DOHH2 (cell line): ENCODE data around the gene ZNF552.
"Not testable (repeated sequence)": the region's sequence is repeated elsewhere in the genome, so short reads cannot be mapped to it uniquely, and the experiment has no call there.

Experiments used
- H3F3A ChIP-seq: fragments of 200-600 bp; sonication (generic), shearing (Covaris generic); 2 replicates; pipeline ENCODE4 v1.6.0; 2016; ENCODE audit warnings: antibody characterized with exemption, mild to moderate bottlenecking; ENCODE audit not compliant: control insufficient read depth, insufficient read depth
- H3K27ac ChIP-seq: fragments of 200-600 bp; sonication (generic); 2 replicates; pipeline ENCODE4 v1.5.1; 2014; ENCODE audit warnings: low read depth, mild to moderate bottlenecking, low read length, moderate library complexity
- H3K27me3 ChIP-seq: fragments of 200-600 bp; sonication (generic); 2 replicates; pipeline ENCODE4 v1.6.1; 2014; ENCODE audit warnings: mild to moderate bottlenecking, low read length, mixed read lengths; ENCODE audit not compliant: control insufficient read depth
- H3K36me3 ChIP-seq: fragments of 200-600 bp; sonication (generic); 2 replicates; pipeline ENCODE4 v1.6.1; 2014; ENCODE audit warnings: mild to moderate bottlenecking, low read length, moderate library complexity, mixed read lengths; ENCODE audit not compliant: control insufficient read depth
- H3K4me1 ChIP-seq: fragments of 200-600 bp; sonication (generic); 2 replicates; pipeline ENCODE4 v1.6.1; 2014; ENCODE audit warnings: mild to moderate bottlenecking, low read length, mixed read lengths; ENCODE audit not compliant: control insufficient read depth
- H3K4me2 ChIP-seq: fragments of 200-600 bp; sonication (generic); 2 replicates; pipeline ENCODE4 v1.6.0; 2014; ENCODE audit warnings: mild to moderate bottlenecking, low read length, moderate library complexity
- H3K4me3 ChIP-seq: fragments of 200-600 bp; sonication (generic); 2 replicates; pipeline ENCODE4 v1.5.1; 2014; ENCODE audit warnings: mild to moderate bottlenecking, low read length, mixed read lengths
- H3K79me2 ChIP-seq: fragments of 200-600 bp; sonication (generic); 2 replicates; pipeline ENCODE4 v1.6.1; 2014; ENCODE audit warnings: mild to moderate bottlenecking, low read length, mixed read lengths; ENCODE audit not compliant: control insufficient read depth
- H3K9me2 ChIP-seq: fragments of 200-600 bp; sonication (generic); replicated peaks from 2 replicates; pipeline ENCODE4 v1.6.1; 2014; ENCODE audit warnings: mild to moderate bottlenecking, low read length, mixed read lengths; ENCODE audit not compliant: control insufficient read depth
- H3K9me3 ChIP-seq: fragments of 200-600 bp; sonication (generic); 2 replicates; pipeline ENCODE4 v1.6.1; 2014; ENCODE audit warnings: antibody characterized with exemption, low read length, mixed read lengths; ENCODE audit not compliant: control insufficient read depth, insufficient read depth
- H4K20me1 ChIP-seq: fragments of 200-600 bp; sonication (generic); 2 replicates; pipeline ENCODE4 v1.6.0; 2014; ENCODE audit warnings: low read depth, mild to moderate bottlenecking, antibody characterized with exemption, low read length, moderate library complexity; ENCODE audit not compliant: control insufficient read depth, insufficient read depth
- CTCF ChIP-seq: fragments of 200-600 bp; sonication (generic); IDR thresholded peaks from one replicate; pipeline ENCODE4 v1.5.1; 2014; ENCODE audit warnings: antibody characterized with exemption, mild to moderate bottlenecking, low read depth, low read length; ENCODE audit not compliant: poor library complexity, severe bottlenecking
- EZH2phosphoT487 ChIP-seq: fragments of 200-600 bp; sonication (generic); IDR thresholded peaks from 2 replicates; pipeline ENCODE4 v1.6.1; 2017; ENCODE audit warnings: borderline replicate concordance, mild to moderate bottlenecking, antibody characterized with exemption, low read length, moderate library complexity, mixed read lengths

ZNF552 gene

GRCh38 chr19:57829316-57829715, 14.6 kb upstream of the ZNF552 start:
- Histone ChIP-seq H3K4me1 (no peaks in the 10 kb centered on the region), H3K79me2 (peaks cover 75% of the 10 kb centered on the region), H3K9me2 (no peaks in the 10 kb centered on the region), H3K4me2 (no peak overlapping the region), H4K20me1 (no peaks in the 10 kb centered on the region), H3F3A (no peaks in the 10 kb centered on the region), H3K36me3 (peaks cover 47% of the 10 kb centered on the region), H3K27me3 (no peaks in the 10 kb centered on the region), H3K9me3 (peaks cover 15% of the 10 kb centered on the region; the same call in 1 of the 2 replicates), H3K27ac (no peak overlapping the region), H3K4me3 (no peak overlapping the region)
- TF ChIP-seq EZH2phosphoT487 (no peak), CTCF (no peak)

- no peak for TF ChIP-seq CTCF
- no peak for TF ChIP-seq EZH2phosphoT487
- Histone ChIP-seq H3F3A (no peaks in the 10 kb centered on the region), H3K9me2 (no peaks in the 10 kb centered on the region), H3K4me3 (no peak overlapping the region), H3K36me3 (peaks cover 80% of the 10 kb centered on the region), H3K27me3 (no peaks in the 10 kb centered on the region), H3K9me3 (peaks cover 15% of the 10 kb centered on the region; the same call in 1 of the 2 replicates), H3K27ac (no peak overlapping the region), H3K4me2 (no peak overlapping the region), H4K20me1 (no peaks in the 10 kb centered on the region), H3K4me1 (peaks cover 6% of the 10 kb centered on the region), H3K79me2 (peaks cover 92% of the 10 kb centered on the region)
Measured at GRCh38 chr19:57825511-57825910, 10.8 kb upstream of the ZNF552 start.

GRCh38 chr19:57823608-57824007, 8.9 kb upstream of the ZNF552 start:
- Histone ChIP-seq H3K36me3 (peaks cover 67% of the 10 kb centered on the region), H3K4me1 (peaks cover 11% of the 10 kb centered on the region), H3K79me2 (peaks cover 89% of the 10 kb centered on the region)
- not testable (repeated sequence) for H3K9me2 ChIP-seq, H3K9me3 ChIP-seq, H3K4me3 ChIP-seq, H4K20me1 ChIP-seq, H3K27ac ChIP-seq, H3F3A ChIP-seq, H3K27me3 ChIP-seq, H3K4me2 ChIP-seq

GRCh38 chr19:57823155-57823554, 8.4 kb upstream of the ZNF552 start:
- not testable (repeated sequence) for H3K4me3 ChIP-seq, H3K9me2 ChIP-seq, H4K20me1 ChIP-seq, H3K9me3 ChIP-seq, H3K27me3 ChIP-seq, H3K4me2 ChIP-seq, H3F3A ChIP-seq, H3K27ac ChIP-seq
- peaks cover 66% of the 10 kb centered on the region for H3K36me3 ChIP-seq
- H3K79me2 ChIP-seq, result peaks cover 86% of the 10 kb centered on the region
- peaks cover 15% of the 10 kb centered on the region for H3K4me1 ChIP-seq

- H3K4me2 ChIP-seq, H4K20me1 ChIP-seq, H3K9me2 ChIP-seq, H3K4me3 ChIP-seq, H3F3A ChIP-seq, H3K27ac ChIP-seq, H3K9me3 ChIP-seq, H3K27me3 ChIP-seq: not testable (repeated sequence)
- H3K4me1 ChIP-seq, result peaks cover 15% of the 10 kb centered on the region
- H3K79me2 ChIP-seq, result peaks cover 76% of the 10 kb centered on the region
- peaks cover 60% of the 10 kb centered on the region for H3K36me3 ChIP-seq
Measured at GRCh38 chr19:57821501-57821900, 6.8 kb upstream of the ZNF552 start.

- H3K27ac ChIP-seq, result not testable (repeated sequence)
Measured at GRCh38 chr19:57821095-57821494, 6.4 kb upstream of the ZNF552 start.

More at GRCh38 chr19:57821095-57821494, 6.4 kb upstream of the ZNF552 start:
- H3K9me3 ChIP-seq, H3F3A ChIP-seq, H3K9me2 ChIP-seq, H4K20me1 ChIP-seq, H3K27me3 ChIP-seq: not testable (repeated sequence)
- Histone ChIP-seq H3K36me3 (peaks cover 56% of the 10 kb centered on the region), H3K4me2 (peak overlapping the region; percentile 73; the same call in 1 of the 2 replicates), H3K79me2 (peaks cover 72% of the 10 kb centered on the region), H3K4me3 (peak overlapping the region; percentile 95), H3K4me1 (peaks cover 15% of the 10 kb centered on the region)
